ENCODE results near the gene LMNB1. TPM values are rescaled to one million over a fixed set of nuclear protein-coding genes. Genes with fewer than 3 reads are reported as not detected.
"Not testable (repeated sequence)": the region's sequence is repeated elsewhere in the genome, so short reads cannot be mapped to it uniquely, and the experiment has no call there.

The LMNB1 gene
- total and polyA plus RNA-seq, 2 experiments from 2014 or later: 17.9 to 186 TPM

DNA sequence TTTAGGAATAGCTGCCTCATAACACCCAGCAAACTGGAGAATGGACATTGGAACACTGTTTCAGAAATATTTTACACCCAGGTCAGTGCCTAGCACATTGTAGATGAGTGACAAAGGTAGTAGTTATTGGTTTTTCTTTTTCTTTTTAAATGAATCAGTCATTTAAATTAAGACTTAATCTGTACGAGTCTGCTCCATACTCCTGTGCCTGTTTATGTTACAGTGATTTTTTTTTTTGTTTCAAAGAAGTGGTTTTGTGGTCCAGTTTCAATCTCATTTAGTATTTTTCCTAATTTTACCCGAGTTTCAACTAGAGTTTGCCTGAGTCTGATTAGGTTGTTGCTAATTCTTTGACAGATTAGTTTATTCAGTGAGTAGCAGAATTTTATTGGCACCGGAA is 16.2 kb downstream of the LMNB1 start:
- Histone ChIP-seq H3K36me3 (no peaks in the 10 kb centered on the region), H3K4me1 (ENCODE audit: low read depth) (peaks cover 11% of the 10 kb centered on the region), H3K4me3 (no peak overlapping the region), H3K27me3 (no peaks in the 10 kb centered on the region), H3K9me3 (ENCODE audit: low read depth) (no peaks in the 10 kb centered on the region), H3K27ac (no peak overlapping the region)
- DNase-seq (ENCODE audit: low read depth in 1 of 2, low spot score in 1 of 2): no peak
- TF ChIP-seq, protein P1, sequence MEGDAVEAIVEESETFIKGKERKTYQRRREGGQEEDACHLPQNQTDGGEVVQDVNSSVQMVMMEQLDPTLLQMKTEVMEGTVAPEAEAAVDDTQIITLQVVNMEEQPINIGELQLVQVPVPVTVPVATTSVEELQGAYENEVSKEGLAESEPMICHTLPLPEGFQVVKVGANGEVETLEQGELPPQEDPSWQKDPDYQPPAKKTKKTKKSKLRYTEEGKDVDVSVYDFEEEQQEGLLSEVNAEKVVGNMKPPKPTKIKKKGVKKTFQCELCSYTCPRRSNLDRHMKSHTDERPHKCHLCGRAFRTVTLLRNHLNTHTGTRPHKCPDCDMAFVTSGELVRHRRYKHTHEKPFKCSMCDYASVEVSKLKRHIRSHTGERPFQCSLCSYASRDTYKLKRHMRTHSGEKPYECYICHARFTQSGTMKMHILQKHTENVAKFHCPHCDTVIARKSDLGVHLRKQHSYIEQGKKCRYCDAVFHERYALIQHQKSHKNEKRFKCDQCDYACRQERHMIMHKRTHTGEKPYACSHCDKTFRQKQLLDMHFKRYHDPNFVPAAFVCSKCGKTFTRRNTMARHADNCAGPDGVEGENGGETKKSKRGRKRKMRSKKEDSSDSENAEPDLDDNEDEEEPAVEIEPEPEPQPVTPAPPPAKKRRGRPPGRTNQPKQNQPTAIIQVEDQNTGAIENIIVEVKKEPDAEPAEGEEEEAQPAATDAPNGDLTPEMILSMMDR (IDR thresholded peaks at IDR 0.05; ENCODE audit: low read depth, low read length): no peak

DNA sequence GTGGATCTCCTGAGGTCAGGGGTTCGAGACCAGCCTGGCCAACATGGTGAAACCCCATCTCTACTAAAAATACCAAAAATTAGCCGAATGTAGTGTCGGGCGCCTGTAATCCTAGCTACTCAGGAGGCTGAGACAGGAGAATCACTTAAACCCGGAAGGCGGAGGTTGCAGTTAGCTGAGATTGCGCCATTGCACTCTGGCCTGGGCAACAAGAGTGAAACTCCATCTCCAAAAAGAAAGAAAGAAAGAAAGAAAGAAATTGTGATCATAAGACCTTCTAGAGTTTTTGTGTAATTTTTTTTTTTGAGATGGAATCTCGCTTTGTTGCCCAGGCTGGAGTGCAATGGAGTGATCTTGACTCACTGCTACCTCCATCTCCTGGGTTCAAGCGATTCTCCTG is 16.7 kb downstream of the LMNB1 start:
- H3K27me3 ChIP-seq; DNase-seq (ENCODE audit: low read depth in 1 of 2, low spot score in 1 of 2); H3K36me3 ChIP-seq; H3K27ac ChIP-seq; H3K9me3 ChIP-seq (ENCODE audit: low read depth); H3K4me3 ChIP-seq: not testable (repeated sequence)
- H3K4me1 ChIP-seq (ENCODE audit: low read depth): peaks cover 11% of the 10 kb centered on the region

DNA sequence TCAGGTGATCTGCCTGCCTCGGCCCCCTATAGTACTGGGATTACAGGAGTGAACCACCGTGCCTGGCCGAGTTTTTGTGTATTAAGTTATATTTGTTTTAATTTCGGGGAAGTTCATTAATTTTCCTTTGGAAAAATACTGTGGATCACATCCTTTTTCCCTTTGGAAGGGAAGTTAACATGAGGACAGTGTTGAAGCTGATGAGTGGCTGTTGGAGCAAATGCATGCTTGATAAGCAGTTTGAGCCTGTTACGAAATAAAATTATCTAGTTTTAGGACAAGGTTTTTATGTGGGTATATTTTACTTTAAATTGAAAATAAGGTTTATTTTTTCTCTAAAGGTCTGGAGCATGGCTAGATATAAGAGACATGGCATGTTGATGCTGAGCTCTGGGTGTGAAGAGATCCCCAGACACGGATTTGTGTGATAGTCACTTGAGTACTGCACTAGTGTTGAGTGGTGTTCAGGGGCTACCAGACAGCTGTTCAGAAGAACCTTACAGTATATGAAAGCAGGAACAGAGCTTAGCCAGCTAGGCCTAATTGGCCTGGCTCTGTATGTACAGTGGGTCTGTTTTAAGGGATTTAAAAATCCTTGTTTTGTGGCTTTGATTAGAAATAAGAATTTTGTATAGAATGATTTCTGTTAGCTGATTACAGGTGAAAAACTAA is 17.4 kb downstream of the LMNB1 start:
- TF ChIP-seq, protein P1 (IDR thresholded peaks at IDR 0.05; ENCODE audit: low read depth, low read length): no peak

DNA sequence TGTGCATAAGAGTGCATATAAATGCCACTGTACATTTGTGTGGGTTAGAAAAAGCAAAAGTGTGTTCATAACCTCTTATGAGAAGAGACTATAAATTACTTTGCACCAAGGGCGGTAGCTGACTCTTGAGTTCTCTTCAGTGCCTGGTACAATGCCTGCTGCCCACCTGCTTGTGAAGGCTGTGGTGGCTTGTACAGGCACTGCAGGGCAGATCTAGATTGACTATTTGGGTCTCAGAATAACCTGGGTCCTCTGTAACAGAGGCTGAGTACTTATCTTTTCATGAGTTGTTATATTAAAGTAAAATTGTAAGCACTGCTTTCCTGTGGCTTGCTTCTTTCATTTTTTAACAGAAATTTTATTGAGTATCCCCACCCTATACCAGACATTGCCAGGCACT is 22.8 kb downstream of the LMNB1 start:
- TF ChIP-seq, protein P1 (IDR thresholded peaks at IDR 0.05; ENCODE audit: low read depth, low read length): no peak
- H3K27me3 ChIP-seq: no peaks in the 10 kb centered on the region
- no peaks in the 10 kb centered on the region for H3K36me3 ChIP-seq
- peak overlapping the region; percentile 36 for H3K27ac ChIP-seq
- H3K9me3 ChIP-seq (ENCODE audit: low read depth): no peaks in the 10 kb centered on the region
- no peak for DNase-seq (ENCODE audit: low read depth in 1 of 2, low spot score in 1 of 2)
- H3K4me3 ChIP-seq: no peak overlapping the region
- H3K4me1 ChIP-seq (ENCODE audit: low read depth): peaks cover 1% of the 10 kb centered on the region

More for the DNA sequence above, 17.4 kb downstream of the LMNB1 start:
- no peak overlapping the region for H3K4me3 ChIP-seq
- peak overlapping the region; percentile 2 for H3K27ac ChIP-seq
- H3K4me1 ChIP-seq (ENCODE audit: low read depth): peaks cover 11% of the 10 kb centered on the region
- peak in 1 of 2 donors; percentile 64 for DNase-seq (ENCODE audit: low read depth in 1 of 2, low spot score in 1 of 2)
- no peaks in the 10 kb centered on the region for H3K36me3 ChIP-seq
- no peaks in the 10 kb centered on the region for H3K27me3 ChIP-seq
- H3K9me3 ChIP-seq (ENCODE audit: low read depth): no peaks in the 10 kb centered on the region

DNA sequence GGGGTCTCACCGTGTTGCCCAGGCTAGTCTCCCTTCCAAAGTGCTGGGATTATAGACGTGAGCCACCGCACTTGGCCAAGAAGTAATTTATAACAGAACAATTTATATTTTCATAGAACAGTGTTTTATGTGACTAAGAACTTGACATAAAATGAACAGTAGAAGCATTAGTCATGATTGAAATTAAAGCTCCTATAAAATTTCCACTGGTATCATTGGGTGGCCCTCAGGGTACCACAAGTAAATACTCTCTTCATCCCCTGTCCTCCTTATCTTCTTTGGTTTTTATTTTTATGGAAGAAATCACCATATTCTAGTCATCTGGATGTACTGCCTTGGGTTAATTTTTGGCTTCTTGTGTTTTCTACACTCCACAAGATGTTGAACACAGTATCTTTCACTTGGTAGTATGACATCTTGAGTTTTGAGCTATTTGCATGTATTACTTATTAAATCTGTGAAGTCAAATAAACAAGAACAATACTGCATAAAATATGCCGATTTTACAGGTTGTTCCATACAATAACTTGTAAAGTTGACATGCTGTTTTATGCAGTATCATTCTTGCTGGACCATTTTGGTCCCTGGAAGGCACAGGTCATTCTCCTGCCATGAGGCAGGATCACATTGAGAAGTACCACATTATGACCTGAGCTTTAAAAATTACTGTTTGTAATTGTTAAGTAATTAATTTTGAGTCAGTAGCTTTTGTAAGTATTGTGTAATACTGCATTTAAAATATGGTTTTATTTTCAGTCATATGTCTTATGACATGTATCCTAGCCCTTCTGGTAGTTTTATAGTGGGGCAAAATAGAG is 24.4 kb downstream of the LMNB1 start:
- Histone ChIP-seq H3K27me3 (no peaks in the 10 kb centered on the region), H3K36me3 (peaks cover 8% of the 10 kb centered on the region), H3K9me3 (ENCODE audit: low read depth) (no peaks in the 10 kb centered on the region), H3K4me3 (no peak overlapping the region), H3K27ac (no peak overlapping the region), H3K4me1 (ENCODE audit: low read depth) (no peaks in the 10 kb centered on the region)
- DNase-seq (ENCODE audit: low read depth in 1 of 2, low spot score in 1 of 2): no peak
- TF ChIP-seq, protein P1 (IDR thresholded peaks at IDR 0.05; ENCODE audit: low read depth, low read length): no peak

DNA sequence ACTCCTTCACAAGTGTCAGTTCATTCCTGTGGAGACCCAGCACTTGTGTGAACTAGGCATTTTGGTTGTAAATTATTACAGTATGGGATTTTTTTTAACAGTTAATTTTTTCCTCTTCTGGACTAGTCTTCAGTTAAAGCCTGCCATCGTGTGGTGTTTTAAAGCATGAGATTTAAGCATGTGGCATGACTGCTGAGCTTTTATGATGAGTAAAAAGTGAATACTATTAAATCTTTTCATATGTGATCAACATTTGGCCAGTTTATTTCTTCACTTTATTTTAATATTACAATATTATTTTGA is 25.0 kb downstream of the LMNB1 start:
- DNase-seq (ENCODE audit: low read depth in 1 of 2, low spot score in 1 of 2): peak in 1 of 2 donors; percentile 79
- no peak overlapping the region for H3K27ac ChIP-seq
- H3K4me3 ChIP-seq: no peak overlapping the region
- no peaks in the 10 kb centered on the region for H3K9me3 ChIP-seq (ENCODE audit: low read depth)
- peaks cover 12% of the 10 kb centered on the region for H3K36me3 ChIP-seq
- no peaks in the 10 kb centered on the region for H3K4me1 ChIP-seq (ENCODE audit: low read depth)
- no peaks in the 10 kb centered on the region for H3K27me3 ChIP-seq
- TF ChIP-seq, protein P1 (IDR thresholded peaks at IDR 0.05; ENCODE audit: low read depth, low read length): peak; percentile 52

Measured in cardiac muscle cell (in vitro differentiated cells and primary cell).